Upper lobe of right lung (tissue), 1 donor: ENCODE data around the gene TSPO. TPM values are rescaled to one million over a fixed set of nuclear protein-coding genes. Genes with fewer than 3 reads are reported as not detected.

Experiments used
- ATAC-seq: fragments of 200-7000 bp; cut with Tn5 transposase; one replicate; pipeline ENCODE4 v1.9.1; 2020; ENCODE audit warnings: mild to moderate bottlenecking, moderate library complexity
- DNase-seq: peaks from one replicate; pipeline ENCODE4 v3.0.0-alpha.2; 2020
- H3K27ac ChIP-seq: fragments of 200-600 bp; one replicate; pipeline ENCODE4 v1.8.0; 2022
- H3K27me3 ChIP-seq: fragments of 200-600 bp; one replicate; pipeline ENCODE4 v1.8.0; 2022; ENCODE audit warnings: mild to moderate bottlenecking
- H3K36me3 ChIP-seq: fragments of 200-600 bp; one replicate; pipeline ENCODE4 v1.8.0; 2022
- H3K4me1 ChIP-seq: fragments of 200-600 bp; one replicate; pipeline ENCODE4 v1.8.0; 2022
- H3K4me3 ChIP-seq: fragments of 200-600 bp; one replicate; pipeline ENCODE4 v1.8.0; 2022; ENCODE audit warnings: mild to moderate bottlenecking
- H3K9me3 ChIP-seq: fragments of 200-600 bp; one replicate; pipeline ENCODE4 v1.8.0; 2022
- intact Hi-C: fragments of 100-400 bp; cut with DNase I; formaldehyde crosslinking; loops from one replicate; pipeline ENCODE4 v1.11.0; 2022
- total RNA-seq: library from RNA; stranded (reverse); fragmentation: NEBNext Ultra II Directional; extraction: Animal tissue kit (Norgen Biotek cat#: 25700); gene quantifications from one replicate; pipeline ENCODE4 v1.2.1, GENCODE V29; 2021
- TF ChIP-seq, protein P1 (sequence below): fragments of 200-600 bp; IDR thresholded peaks from one replicate; pipeline ENCODE4 v1.8.0; 2022; ENCODE audit warnings: antibody characterized with exemption
- donor health status: DM: no; HTN: yes; CAD: no; lungs with severe emphysema.

TSPO gene
- total RNA-seq, 1 donor from 2014 or later = 185 TPM

DNA sequence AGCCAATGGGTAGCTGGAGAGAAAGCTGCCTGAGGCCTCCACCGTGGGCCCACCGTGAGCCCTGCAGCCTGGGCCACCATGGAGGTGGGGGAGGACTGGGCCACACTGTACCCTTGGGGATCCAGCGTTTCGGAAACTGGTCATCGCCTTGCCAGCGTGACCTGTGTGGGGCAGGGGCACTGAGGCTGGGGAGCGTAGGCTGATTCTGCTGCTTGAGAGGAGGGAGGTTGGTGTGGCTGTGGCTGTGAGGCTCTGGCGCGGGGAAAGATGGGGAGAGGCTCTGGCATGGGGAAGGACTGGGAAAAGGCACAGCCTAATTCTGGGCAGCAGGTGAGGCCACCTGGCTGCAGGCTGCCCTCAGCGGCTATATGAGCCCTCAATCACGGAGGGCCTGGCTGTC, 48.2 kb downstream of the TSPO start:
- intact Hi-C loops = no loop called here
- Histone ChIP-seq H3K4me3 (no peak overlapping the region), H3K27me3 (peaks cover 4% of the 10 kb centered on the region), H3K36me3 (no peaks in the 10 kb centered on the region), H3K9me3 (no peaks in the 10 kb centered on the region), H3K4me1 (no peaks in the 10 kb centered on the region), H3K27ac (no peak overlapping the region)
- TF ChIP-seq, protein P1, sequence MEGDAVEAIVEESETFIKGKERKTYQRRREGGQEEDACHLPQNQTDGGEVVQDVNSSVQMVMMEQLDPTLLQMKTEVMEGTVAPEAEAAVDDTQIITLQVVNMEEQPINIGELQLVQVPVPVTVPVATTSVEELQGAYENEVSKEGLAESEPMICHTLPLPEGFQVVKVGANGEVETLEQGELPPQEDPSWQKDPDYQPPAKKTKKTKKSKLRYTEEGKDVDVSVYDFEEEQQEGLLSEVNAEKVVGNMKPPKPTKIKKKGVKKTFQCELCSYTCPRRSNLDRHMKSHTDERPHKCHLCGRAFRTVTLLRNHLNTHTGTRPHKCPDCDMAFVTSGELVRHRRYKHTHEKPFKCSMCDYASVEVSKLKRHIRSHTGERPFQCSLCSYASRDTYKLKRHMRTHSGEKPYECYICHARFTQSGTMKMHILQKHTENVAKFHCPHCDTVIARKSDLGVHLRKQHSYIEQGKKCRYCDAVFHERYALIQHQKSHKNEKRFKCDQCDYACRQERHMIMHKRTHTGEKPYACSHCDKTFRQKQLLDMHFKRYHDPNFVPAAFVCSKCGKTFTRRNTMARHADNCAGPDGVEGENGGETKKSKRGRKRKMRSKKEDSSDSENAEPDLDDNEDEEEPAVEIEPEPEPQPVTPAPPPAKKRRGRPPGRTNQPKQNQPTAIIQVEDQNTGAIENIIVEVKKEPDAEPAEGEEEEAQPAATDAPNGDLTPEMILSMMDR = no peak
- DNase-seq = no peak
- ATAC-seq = no peak

DNA sequence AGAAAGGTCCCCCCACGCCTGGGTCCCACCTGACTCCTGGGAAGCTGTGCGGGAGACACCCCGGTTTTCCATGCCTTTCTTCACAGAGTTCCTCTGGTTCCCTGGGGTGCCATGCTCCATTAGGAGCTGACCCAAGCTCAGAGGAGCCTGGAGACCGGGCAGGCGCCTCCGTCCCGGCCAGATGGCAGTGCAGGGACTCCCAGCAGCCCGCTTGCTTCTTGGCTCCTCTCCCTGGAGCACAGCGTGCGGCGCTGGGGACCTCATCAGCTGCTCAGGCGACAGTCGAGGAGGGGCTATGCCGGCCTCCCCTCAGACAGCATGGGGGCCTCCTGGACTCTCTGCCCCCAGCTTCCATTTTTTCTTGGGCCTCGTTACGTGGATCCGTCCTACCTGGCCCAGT, 48.7 kb downstream of the TSPO start:
- Histone ChIP-seq H3K27ac (no peak overlapping the region), H3K27me3 (peaks cover 4% of the 10 kb centered on the region), H3K4me1 (no peaks in the 10 kb centered on the region), H3K9me3 (no peaks in the 10 kb centered on the region), H3K36me3 (no peaks in the 10 kb centered on the region), H3K4me3 (no peak overlapping the region)
- no peak for ATAC-seq
- TF ChIP-seq, protein P1 = no peak
- intact Hi-C loops = no loop called here
- DNase-seq = no peak

GRCh38 chr22:43200555-43200954, 49.2 kb downstream of the TSPO start:
- no peaks in the 10 kb centered on the region for H3K4me1 ChIP-seq
- ATAC-seq (no peak), DNase-seq (no peak)
- H3K27ac ChIP-seq = no peak overlapping the region
- intact Hi-C loops = no loop called here
- H3K36me3 ChIP-seq = no peaks in the 10 kb centered on the region
- H3K9me3 ChIP-seq = no peaks in the 10 kb centered on the region
- H3K4me3 ChIP-seq = no peak overlapping the region
- peaks cover 4% of the 10 kb centered on the region for H3K27me3 ChIP-seq
- TF ChIP-seq, protein P1 = no peak

GRCh38 chr22:43201486-43202219, 50.3 kb downstream of the TSPO start:
- no peak for ATAC-seq
- Histone ChIP-seq H3K4me3 (no peak overlapping the region), H3K27ac (no peak overlapping the region), H3K36me3 (no peaks in the 10 kb centered on the region), H3K9me3 (no peaks in the 10 kb centered on the region), H3K4me1 (no peaks in the 10 kb centered on the region), H3K27me3 (peaks cover 4% of the 10 kb centered on the region)
- TF ChIP-seq, protein P1 = no peak
- intact Hi-C loops = no loop called here
- no peak for DNase-seq

DNA sequence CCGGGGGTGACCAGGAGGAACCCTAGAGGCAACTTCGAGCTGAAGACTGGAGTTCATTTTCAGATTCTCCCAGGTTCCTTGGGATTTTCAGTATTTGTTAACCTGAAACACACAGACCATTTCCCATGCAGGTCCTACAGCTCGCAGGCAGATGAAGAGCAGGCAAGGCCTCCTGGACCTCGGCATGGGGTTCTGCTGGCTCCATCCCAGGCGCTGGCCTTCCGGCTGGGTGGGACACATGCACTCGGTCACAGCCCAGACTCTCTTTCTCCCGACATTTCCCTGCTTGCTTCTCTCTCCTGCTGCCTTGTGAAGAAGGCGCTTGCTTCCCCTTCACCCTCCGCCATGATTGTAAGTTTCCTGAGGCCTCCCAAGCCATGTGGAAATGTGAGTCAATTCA, 51.0 kb downstream of the TSPO start:
- H3K27me3 ChIP-seq = peaks cover 4% of the 10 kb centered on the region
- no peak overlapping the region for H3K4me3 ChIP-seq
- H3K9me3 ChIP-seq = no peaks in the 10 kb centered on the region
- H3K36me3 ChIP-seq = no peaks in the 10 kb centered on the region
- TF ChIP-seq, protein P1 = no peak
- DNase-seq = no peak
- no peak overlapping the region for H3K27ac ChIP-seq
- no peaks in the 10 kb centered on the region for H3K4me1 ChIP-seq
- ATAC-seq = no peak
- intact Hi-C loops = no loop called here
